ENCODE results near the gene NOXA1. TPM values are rescaled to one million over a fixed set of nuclear protein-coding genes. Genes with fewer than 3 reads are reported as not detected.

The NOXA1 gene
- total and polyA plus RNA-seq, 2 of the 8 experiments (the other 6 are each of a cell fraction or from before 2014, with no cell fraction given), result 0.34 to 0.91 TPM

- Histone ChIP-seq H2AFZ (ENCODE audit: low read length) (no peak overlapping the region), H3K9me3 (ENCODE audit: insufficient read depth in 2 of 2, low read depth in 1 of 2, low read length in 1 of 2) (no peaks in the 10 kb centered on the region), H4K91ac (replicated peaks; ENCODE audit: insufficient read length, low read length) (no peak overlapping the region), H3K4me2 (ENCODE audit: insufficient read depth in 1 of 2, low read depth in 2 of 2, low read length in 2 of 2) (no peak overlapping the region), H3K9ac (replicated peaks in 1 of 4; ENCODE audit: extremely low read depth in 1 of 4, low read depth in 3 of 4, low read length in 3 of 4) (no peak overlapping the region), H3K4ac (replicated peaks; ENCODE audit: insufficient read length, low read depth, low read length) (no peak overlapping the region), H3K27ac (ENCODE audit: low read depth, low read length) (no peak overlapping the region), H3K18ac (ENCODE audit: extremely low read depth, low read length) (no peak overlapping the region), H4K5ac (ENCODE audit: insufficient read length, low read depth, low read length) (no peak overlapping the region), H4K8ac (ENCODE audit: extremely low read depth, insufficient read depth, low read length) (no peak overlapping the region), H2BK15ac (ENCODE audit: low read length) (no peak overlapping the region), H3K4me3 (ENCODE audit: extremely low read depth in 1 of 4, insufficient read depth in 2 of 4, low read depth in 3 of 4, low read length in 4 of 4) (no peak overlapping the region), H3K27me3 (replicated peaks in 1 of 4; ENCODE audit: control insufficient read depth in 3 of 4, extremely low read depth in 1 of 4, insufficient read depth in 3 of 4, low read length in 3 of 4) (no peaks in the 10 kb centered on the region), H3K36me3 (ENCODE audit: control insufficient read depth in 2 of 4, insufficient read depth in 4 of 4, low read length in 3 of 4) (no peaks in the 10 kb centered on the region), H2BK120ac (replicated peaks; ENCODE audit: low read depth, low read length) (no peak overlapping the region), H3K4me1 (replicated peaks in 1 of 4; ENCODE audit: control insufficient read depth in 3 of 4, insufficient read depth in 4 of 4, low read length in 3 of 4) (peaks cover 0 to 3% (median 0%) of the 10 kb centered on the region in 4 experiments; a peak in 1 of 7 replicates), H2BK20ac (ENCODE audit: low read length) (no peak overlapping the region), H3K23ac (ENCODE audit: insufficient read length) (no peak overlapping the region), H3K56ac (replicated peaks; ENCODE audit: insufficient read length, low read depth, low read length) (no peak overlapping the region), H4K20me1 (replicated peaks in 1 of 2; ENCODE audit: control insufficient read depth in 1 of 2, insufficient read depth in 2 of 2, low read length in 2 of 2) (no peaks in the 10 kb centered on the region), H3K79me1 (ENCODE audit: low read depth, low read length) (no peaks in the 10 kb centered on the region), H3K23me2 (ENCODE audit: low read depth, low read length) (no peaks in the 10 kb centered on the region; the same call in 1 of the 2 replicates), H2AK5ac (ENCODE audit: low read depth, low read length) (no peak overlapping the region), H2BK5ac (ENCODE audit: low read depth, low read length) (no peak overlapping the region), H3K14ac (ENCODE audit: insufficient read length) (no peak overlapping the region), H2BK12ac (ENCODE audit: low read depth, low read length) (no peak overlapping the region), H3K79me2 (ENCODE audit: control insufficient read depth in 1 of 2, insufficient read depth in 2 of 2, low read length in 2 of 2) (no peaks in the 10 kb centered on the region)
- no peak for FAIRE-seq
- ChIA-PET POLR2A (ENCODE audit: partially characterized antibody) (interaction anchor here (1.6 kb wide), 1 partner anchor 93 kb away, joined by 3 read pairs; no protein-coding TSS in a partner anchor), CTCF (ENCODE audit: partially characterized antibody) (interaction anchor here (1.1 kb wide), 1 partner anchor 30 kb away, joined by 3 read pairs; no protein-coding TSS in a partner anchor)
- WGBS, 2 experiments (ENCODE audit: extremely low coverage in 1 of 2, insufficient coverage in 1 of 2, insufficient read length in 1 of 2, insufficient replicate concordance in 2 of 2, low coverage in 1 of 2, low lambda C conversion rate in 2 of 2, missing lambda C conversion rate in 1 of 2), result 90% methylated on average over 13 of the region's 22 CpGs; no CpG with 5 or more reads in 1 of the 2 experiments
- DNase-seq (ENCODE audit: low read depth in 1 of 2, low spot score in 2 of 2), result no peak
- no peak for TF ChIP-seq HDAC6 (IDR thresholded peaks at IDR 0.05; ENCODE audit: low read depth, low read length)
- TF ChIP-seq RFX5 (IDR thresholded peaks at IDR 0.05; ENCODE audit: borderline replicate concordance, low read depth, low read length), result no peak
- no peak for TF ChIP-seq SP4 (IDR thresholded peaks at IDR 0.05; ENCODE audit: low read length)
- TF ChIP-seq POLR2AphosphoS5 (IDR thresholded peaks at IDR 0.05; ENCODE audit: low read depth, low read length), result no peak
- no peak for TF ChIP-seq SP2 (IDR thresholded peaks at IDR 0.05; ENCODE audit: low read length)
- no peak for TF ChIP-seq ATF2 (IDR thresholded peaks at IDR 0.05; ENCODE audit: low read length)
- TF ChIP-seq PHF8 (conservative IDR thresholded peaks at IDR 0.05; ENCODE audit: low read depth, low read length), result no peak
- TF ChIP-seq POLR2A (IDR thresholded peaks at IDR 0.05; ENCODE audit: control extremely low read depth in 1 of 2, low read depth in 2 of 2, low read length in 2 of 2), result no peak
- TF ChIP-seq NANOG (IDR thresholded peaks at IDR 0.05; ENCODE audit: insufficient read depth, low read depth, low read length, poor library complexity, severe bottlenecking), result no peak
- TF ChIP-seq MAFK (IDR thresholded peaks at IDR 0.05; ENCODE audit: low read depth, low read length), result no peak
Measured at GRCh38 chr9:137438591-137439157, 15.5 kb downstream of the NOXA1 start.
